DMS 273 (cell line): ENCODE results near the gene FAM72A.
A peak's percentile ranks its signal among the peaks of the same experiment; 100 is the strongest.
"Not testable (repeated sequence)": the region's sequence is repeated elsewhere in the genome, so short reads cannot be mapped to it uniquely, and the experiment has no call there.

ENCODE experiments used
- DNase-seq: peaks from one replicate; lab custom pipeline; 2025; ENCODE audit not compliant: unreplicated experiment; lab: John Stamatoyannopoulos, UW

Gene FAM72A

GRCh38 chr1:206202789-206203363 is at the start of gene FAM72A:
TSS of gene FAM72A (minus strand) at chr1:206202839. CDS start at chr1:206202025, 814 bp downstream.
- DNase-seq = peak; percentile 99

- DNase-seq = not testable (repeated sequence)
Observed at GRCh38 chr1:206250953-206251681, 48.5 kb upstream of the FAM72A start.

GRCh38 chr1:206246129-206246886 is 43.7 kb upstream of the FAM72A start:
- DNase-seq = not testable (repeated sequence)

GRCh38 chr1:206245479-206245878 is 42.8 kb upstream of the FAM72A start:
- not testable (repeated sequence) for DNase-seq

- not testable (repeated sequence) for DNase-seq
Observed at GRCh38 chr1:206243335-206243734, 40.7 kb upstream of the FAM72A start.

- DNase-seq = not testable (repeated sequence)
Observed at GRCh38 chr1:206240288-206240687, 37.6 kb upstream of the FAM72A start.

GRCh38 chr1:206235190-206235589 is 32.6 kb upstream of the FAM72A start:
- DNase-seq = not testable (repeated sequence)

GRCh38 chr1:206234189-206234916 is 31.7 kb upstream of the FAM72A start:
- not testable (repeated sequence) for DNase-seq

- DNase-seq = not testable (repeated sequence)
Observed at GRCh38 chr1:206232970-206233645, 30.5 kb upstream of the FAM72A start.

GRCh38 chr1:206231989-206232388 is 29.4 kb upstream of the FAM72A start:
- DNase-seq = not testable (repeated sequence)

GRCh38 chr1:206229286-206229685 is 26.6 kb upstream of the FAM72A start:
- DNase-seq = not testable (repeated sequence)

GRCh38 chr1:206226886-206227285 is 24.2 kb upstream of the FAM72A start:
- DNase-seq = not testable (repeated sequence)

GRCh38 chr1:206225386-206225785 is 22.7 kb upstream of the FAM72A start:
- not testable (repeated sequence) for DNase-seq

GRCh38 chr1:206224190-206224776 is 21.6 kb upstream of the FAM72A start:
- not testable (repeated sequence) for DNase-seq

- not testable (repeated sequence) for DNase-seq
Observed at GRCh38 chr1:206221585-206221984, 18.9 kb upstream of the FAM72A start.

GRCh38 chr1:206220332-206221000 is 17.8 kb upstream of the FAM72A start:
- not testable (repeated sequence) for DNase-seq

- DNase-seq = not testable (repeated sequence)
Observed at GRCh38 chr1:206219514-206220331, 17.1 kb upstream of the FAM72A start.

GRCh38 chr1:206218765-206219164 is 16.1 kb upstream of the FAM72A start:
- not testable (repeated sequence) for DNase-seq

- not testable (repeated sequence) for DNase-seq
Observed at GRCh38 chr1:206218285-206218684, 15.6 kb upstream of the FAM72A start.
